ENCODE results near the gene FSTL5.

The FSTL5 gene

DNA sequence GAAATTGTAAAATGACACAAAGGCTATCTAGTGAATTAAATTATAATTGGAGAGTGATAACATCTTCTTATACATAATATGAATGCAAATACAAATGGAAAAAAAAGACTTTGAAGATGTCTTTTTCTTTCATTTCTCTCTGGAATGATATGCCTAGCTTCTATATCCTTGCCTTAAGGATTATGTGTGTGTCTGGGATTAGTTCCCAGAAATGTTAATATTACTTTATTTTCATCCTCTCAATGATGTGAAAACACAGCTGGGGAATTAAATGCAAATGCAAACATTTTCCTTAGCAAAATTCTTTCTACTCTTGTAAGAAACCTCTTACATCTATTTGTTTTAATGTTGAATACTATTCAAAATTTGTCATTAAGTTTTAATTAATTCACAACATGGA, 441.9 kb downstream of the FSTL5 start:
- Histone ChIP-seq H3K27me3 (ENCODE audit: control insufficient read depth, insufficient read depth, low read length) (no peaks in the 10 kb centered on the region), H3K4me1 (ENCODE audit: control insufficient read depth, insufficient read depth, low read length) (no peaks in the 10 kb centered on the region), H3K27ac (ENCODE audit: low read length) (no peak overlapping the region), H3K36me3 (ENCODE audit: control insufficient read depth, insufficient read depth, low read length) (no peaks in the 10 kb centered on the region), H3K9me3 (ENCODE audit: control insufficient read depth, insufficient read depth, low read length) (no peaks in the 10 kb centered on the region), H3K4me3 (ENCODE audit: low read length) (no peak overlapping the region)
- no peak for DNase-seq (ENCODE audit: low read depth, low spot score)

DNA sequence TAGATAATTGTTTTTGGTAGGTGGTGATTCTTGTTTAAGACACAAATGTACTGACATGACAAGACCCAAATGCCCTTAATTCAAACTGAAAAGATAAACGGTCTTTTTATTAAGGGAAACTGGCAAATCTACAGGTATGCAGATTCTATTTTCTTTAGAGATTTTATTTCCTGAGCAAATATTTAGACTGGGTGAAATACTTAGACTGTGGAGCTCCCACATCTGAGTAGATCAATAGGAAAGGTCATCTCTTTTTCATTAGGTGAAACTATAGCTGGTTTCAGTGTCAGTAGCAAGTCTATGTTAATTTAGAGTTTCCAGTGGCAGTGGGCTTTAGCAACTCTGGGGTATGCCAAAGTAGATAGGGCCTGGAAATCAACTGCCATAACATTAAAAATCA, 446.7 kb downstream of the FSTL5 start:
- no CpG with 5 or more reads among the region's 1 CpG for WGBS (ENCODE audit: insufficient coverage, insufficient read length)
- H3K27ac ChIP-seq (ENCODE audit: low read length), result no peak overlapping the region
- no peak for DNase-seq (ENCODE audit: low read depth, low spot score)
- H3K9me3 ChIP-seq (ENCODE audit: control insufficient read depth, insufficient read depth, low read length), result no peaks in the 10 kb centered on the region
- H3K27me3 ChIP-seq (ENCODE audit: control insufficient read depth, insufficient read depth, low read length), result no peaks in the 10 kb centered on the region
- no peaks in the 10 kb centered on the region for H3K4me1 ChIP-seq (ENCODE audit: control insufficient read depth, insufficient read depth, low read length)
- no peak overlapping the region for H3K4me3 ChIP-seq (ENCODE audit: low read length)
- no peaks in the 10 kb centered on the region for H3K36me3 ChIP-seq (ENCODE audit: control insufficient read depth, insufficient read depth, low read length)

DNA sequence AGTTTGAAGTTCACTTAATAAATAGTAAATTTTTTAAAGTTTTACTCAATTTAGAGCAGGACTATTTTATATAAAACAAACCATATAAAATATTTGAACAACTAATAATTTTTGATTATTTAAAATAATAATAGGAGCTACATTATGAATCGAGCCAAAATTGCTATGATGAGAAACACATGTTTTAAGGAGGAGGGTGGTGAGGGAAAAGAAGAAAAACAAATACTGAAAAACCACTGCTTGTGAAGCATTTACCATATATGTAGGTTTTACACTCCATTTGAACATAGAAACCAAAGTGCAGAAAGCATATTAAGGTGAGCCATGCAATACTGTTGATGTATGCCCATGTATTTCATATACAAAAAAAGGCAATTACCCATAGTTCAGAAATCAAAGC, 448.9 kb downstream of the FSTL5 start:
- Histone ChIP-seq H3K36me3 (ENCODE audit: control insufficient read depth, insufficient read depth, low read length) (no peaks in the 10 kb centered on the region), H3K27me3 (ENCODE audit: control insufficient read depth, insufficient read depth, low read length) (no peaks in the 10 kb centered on the region), H3K9me3 (ENCODE audit: control insufficient read depth, insufficient read depth, low read length) (no peaks in the 10 kb centered on the region), H3K4me1 (ENCODE audit: control insufficient read depth, insufficient read depth, low read length) (no peaks in the 10 kb centered on the region), H3K4me3 (ENCODE audit: low read length) (no peak overlapping the region), H3K27ac (ENCODE audit: low read length) (no peak overlapping the region)
- no peak for DNase-seq (ENCODE audit: low read depth, low spot score)
- WGBS (ENCODE audit: insufficient coverage, insufficient read length), result no CpG with 5 or more reads among the region's 1 CpG

DNA sequence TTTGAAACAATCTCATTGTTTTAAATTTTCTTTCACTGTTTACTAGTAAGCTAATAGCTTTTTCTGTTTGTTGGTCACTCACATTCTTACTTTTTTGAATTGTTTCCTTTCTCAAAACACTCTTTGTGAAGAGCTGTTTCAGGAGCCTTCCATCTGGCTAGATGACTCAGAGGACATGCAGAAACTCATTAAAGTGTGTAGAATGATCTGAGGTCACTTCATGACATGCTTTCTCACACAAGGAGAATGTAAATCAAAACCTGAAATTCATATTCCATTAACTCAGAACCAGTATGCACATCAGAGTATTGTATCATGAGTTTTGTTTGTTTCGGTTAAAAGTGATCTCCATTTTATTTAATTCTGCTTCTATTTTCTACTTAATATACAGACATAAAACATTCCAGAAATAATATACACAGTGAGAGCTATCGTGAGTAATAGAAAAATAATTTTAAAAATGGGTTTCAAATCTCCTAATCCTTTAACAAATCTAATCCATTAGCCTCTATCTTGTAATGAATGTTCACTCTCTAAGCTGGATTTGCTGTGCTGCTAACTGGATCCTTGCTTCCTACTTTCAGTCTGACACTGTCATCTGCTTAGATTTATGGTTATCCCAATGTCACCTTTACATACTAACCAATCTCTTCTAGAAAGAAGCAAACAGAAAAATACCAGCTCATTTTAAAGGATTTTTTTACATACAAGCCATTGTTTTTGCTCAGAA, 449.6 kb downstream of the FSTL5 start:
- Histone ChIP-seq H3K27me3 (ENCODE audit: control insufficient read depth, insufficient read depth, low read length) (no peaks in the 10 kb centered on the region), H3K9me3 (ENCODE audit: control insufficient read depth, insufficient read depth, low read length) (no peaks in the 10 kb centered on the region), H3K4me1 (ENCODE audit: control insufficient read depth, insufficient read depth, low read length) (no peaks in the 10 kb centered on the region), H3K4me3 (ENCODE audit: low read length) (no peak overlapping the region), H3K27ac (ENCODE audit: low read length) (no peak overlapping the region), H3K36me3 (ENCODE audit: control insufficient read depth, insufficient read depth, low read length) (no peaks in the 10 kb centered on the region)
- WGBS (ENCODE audit: insufficient coverage, insufficient read length), result no CpG with 5 or more reads among the region's 2 CpGs
- DNase-seq (ENCODE audit: low read depth, low spot score), result no peak

DNA sequence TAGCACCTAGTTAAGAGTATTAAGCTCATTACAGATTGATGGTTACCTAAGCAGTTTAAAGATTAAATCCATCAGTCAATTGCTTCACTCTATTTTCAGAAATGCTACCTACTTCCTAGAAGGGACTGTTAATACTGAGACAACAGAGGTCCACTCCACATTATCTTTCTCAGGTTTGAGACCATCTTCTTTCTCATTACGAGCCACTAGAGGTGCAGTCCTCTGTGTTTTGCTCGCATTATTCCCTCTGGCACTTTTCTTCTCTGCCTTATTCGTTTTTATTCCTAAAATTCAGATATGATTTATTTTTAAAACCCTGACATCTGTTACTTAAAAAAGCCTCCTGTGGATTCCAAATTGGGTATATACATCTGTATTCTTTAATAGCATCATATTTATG, 459.1 kb downstream of the FSTL5 start:
- Histone ChIP-seq H3K36me3 (ENCODE audit: control insufficient read depth, insufficient read depth, low read length) (no peaks in the 10 kb centered on the region), H3K4me3 (ENCODE audit: low read length) (no peak overlapping the region), H3K27ac (ENCODE audit: low read length) (no peak overlapping the region), H3K27me3 (ENCODE audit: control insufficient read depth, insufficient read depth, low read length) (no peaks in the 10 kb centered on the region), H3K4me1 (ENCODE audit: control insufficient read depth, insufficient read depth, low read length) (no peaks in the 10 kb centered on the region), H3K9me3 (ENCODE audit: control insufficient read depth, insufficient read depth, low read length) (no peaks in the 10 kb centered on the region)
- no peak for DNase-seq (ENCODE audit: low read depth, low spot score)
- WGBS (ENCODE audit: insufficient coverage, insufficient read length), result no CpG with 5 or more reads among the region's 3 CpGs

DNA sequence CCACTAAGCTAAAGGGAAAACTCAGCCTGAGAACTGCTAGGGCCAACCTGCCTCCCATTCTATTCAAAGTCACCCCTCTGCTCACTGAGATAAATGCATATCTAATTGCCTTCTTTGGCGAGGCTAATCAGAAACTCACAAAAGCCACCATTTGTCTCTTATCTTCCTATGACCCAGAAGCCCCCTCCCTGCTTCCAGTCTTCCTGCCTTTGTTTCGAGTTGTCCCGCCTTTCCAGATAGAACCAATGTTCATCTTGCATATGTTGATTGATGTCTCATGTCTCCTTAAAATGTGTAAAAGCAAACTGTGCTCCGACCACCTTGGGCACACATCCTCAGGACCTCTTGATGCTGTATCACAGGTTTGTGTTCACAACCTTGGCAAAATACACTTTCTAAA, 459.8 kb downstream of the FSTL5 start:
- H3K9me3 ChIP-seq (ENCODE audit: control insufficient read depth, insufficient read depth, low read length), result no peaks in the 10 kb centered on the region
- no CpG with 5 or more reads among the region's 4 CpGs for WGBS (ENCODE audit: insufficient coverage, insufficient read length)
- no peaks in the 10 kb centered on the region for H3K27me3 ChIP-seq (ENCODE audit: control insufficient read depth, insufficient read depth, low read length)
- no peaks in the 10 kb centered on the region for H3K36me3 ChIP-seq (ENCODE audit: control insufficient read depth, insufficient read depth, low read length)
- no peak overlapping the region for H3K4me3 ChIP-seq (ENCODE audit: low read length)
- no peak for DNase-seq (ENCODE audit: low read depth, low spot score)
- H3K27ac ChIP-seq (ENCODE audit: low read length), result no peak overlapping the region
- H3K4me1 ChIP-seq (ENCODE audit: control insufficient read depth, insufficient read depth, low read length), result no peaks in the 10 kb centered on the region

DNA sequence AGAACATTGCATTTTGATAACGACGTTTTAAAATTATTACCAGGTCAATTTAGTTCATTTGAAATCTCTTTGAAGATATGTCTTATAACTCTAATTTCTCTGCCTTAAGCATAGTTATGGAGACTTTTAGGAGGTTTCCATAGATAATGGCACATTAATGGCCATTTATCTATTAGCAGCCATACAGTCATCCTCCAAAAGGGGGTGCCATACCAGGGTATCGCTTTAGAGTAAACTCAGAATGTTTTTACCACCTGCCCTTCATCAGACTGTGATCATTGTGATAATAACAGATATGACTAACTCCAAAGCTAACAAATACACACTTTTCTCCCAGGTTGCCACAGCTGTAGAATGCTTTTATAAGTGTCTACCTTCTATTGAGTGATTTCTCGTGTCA, 461.5 kb downstream of the FSTL5 start:
- no peaks in the 10 kb centered on the region for H3K36me3 ChIP-seq (ENCODE audit: control insufficient read depth, insufficient read depth, low read length)
- WGBS (ENCODE audit: insufficient coverage, insufficient read length), result no CpG with 5 or more reads among the region's 4 CpGs
- H3K27ac ChIP-seq (ENCODE audit: low read length), result no peak overlapping the region
- DNase-seq (ENCODE audit: low read depth, low spot score), result no peak
- no peaks in the 10 kb centered on the region for H3K9me3 ChIP-seq (ENCODE audit: control insufficient read depth, insufficient read depth, low read length)
- no peaks in the 10 kb centered on the region for H3K4me1 ChIP-seq (ENCODE audit: control insufficient read depth, insufficient read depth, low read length)
- no peaks in the 10 kb centered on the region for H3K27me3 ChIP-seq (ENCODE audit: control insufficient read depth, insufficient read depth, low read length)
- H3K4me3 ChIP-seq (ENCODE audit: low read length), result no peak overlapping the region

DNA sequence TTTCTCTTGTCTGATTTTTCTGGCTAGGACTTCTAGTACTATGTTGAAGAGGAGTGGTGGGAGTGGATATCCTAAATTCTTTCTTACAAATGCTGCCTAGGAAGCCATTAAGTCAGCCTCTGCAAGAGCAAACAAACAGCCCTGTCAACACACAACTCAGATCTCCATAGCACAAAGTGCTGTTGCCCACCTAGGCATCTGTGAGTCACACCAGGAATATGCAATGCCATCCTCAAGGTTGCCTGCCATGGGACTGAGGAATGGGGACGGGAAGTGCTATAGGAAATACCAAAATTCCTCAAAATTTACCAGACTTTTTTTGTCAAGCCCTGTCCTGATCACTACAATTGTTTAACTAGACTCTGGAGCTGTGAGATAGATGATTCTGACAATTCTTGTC, 466.9 kb downstream of the FSTL5 start:
- no peaks in the 10 kb centered on the region for H3K4me1 ChIP-seq (ENCODE audit: control insufficient read depth, insufficient read depth, low read length)
- no CpG with 5 or more reads among the region's 1 CpG for WGBS (ENCODE audit: insufficient coverage, insufficient read length)
- H3K36me3 ChIP-seq (ENCODE audit: control insufficient read depth, insufficient read depth, low read length), result no peaks in the 10 kb centered on the region
- no peaks in the 10 kb centered on the region for H3K9me3 ChIP-seq (ENCODE audit: control insufficient read depth, insufficient read depth, low read length)
- no peak for DNase-seq (ENCODE audit: low read depth, low spot score)
- H3K4me3 ChIP-seq (ENCODE audit: low read length), result no peak overlapping the region
- H3K27me3 ChIP-seq (ENCODE audit: control insufficient read depth, insufficient read depth, low read length), result no peaks in the 10 kb centered on the region
- H3K27ac ChIP-seq (ENCODE audit: low read length), result no peak overlapping the region

DNA sequence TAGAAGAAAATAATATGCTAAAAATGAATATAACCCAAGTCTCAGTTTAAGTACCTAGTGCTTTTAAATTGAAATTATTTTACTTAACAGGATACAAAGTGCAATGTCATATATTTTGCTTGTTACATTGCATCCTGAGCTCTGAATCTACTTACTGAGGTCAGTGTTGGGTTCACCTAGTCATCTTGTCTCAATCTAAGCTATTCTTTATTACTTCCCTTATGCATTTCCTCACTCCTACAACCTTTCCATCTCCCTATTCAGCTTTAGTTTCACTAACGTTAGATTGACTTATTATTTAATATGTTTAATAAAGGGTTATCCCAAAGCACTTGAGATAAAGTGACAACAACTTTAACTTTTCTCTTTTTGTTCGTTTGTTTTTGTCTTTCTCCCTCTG, 483.7 kb downstream of the FSTL5 start:
- WGBS (ENCODE audit: insufficient coverage, insufficient read length), result no CpG with 5 or more reads among the region's 2 CpGs
- H3K4me1 ChIP-seq (ENCODE audit: control insufficient read depth, insufficient read depth, low read length), result no peaks in the 10 kb centered on the region
- H3K9me3 ChIP-seq (ENCODE audit: control insufficient read depth, insufficient read depth, low read length), result no peaks in the 10 kb centered on the region
- no peaks in the 10 kb centered on the region for H3K36me3 ChIP-seq (ENCODE audit: control insufficient read depth, insufficient read depth, low read length)
- no peak overlapping the region for H3K27ac ChIP-seq (ENCODE audit: low read length)
- no peaks in the 10 kb centered on the region for H3K27me3 ChIP-seq (ENCODE audit: control insufficient read depth, insufficient read depth, low read length)
- H3K4me3 ChIP-seq (ENCODE audit: low read length), result no peak overlapping the region
- DNase-seq (ENCODE audit: low read depth, low spot score), result no peak

DNA sequence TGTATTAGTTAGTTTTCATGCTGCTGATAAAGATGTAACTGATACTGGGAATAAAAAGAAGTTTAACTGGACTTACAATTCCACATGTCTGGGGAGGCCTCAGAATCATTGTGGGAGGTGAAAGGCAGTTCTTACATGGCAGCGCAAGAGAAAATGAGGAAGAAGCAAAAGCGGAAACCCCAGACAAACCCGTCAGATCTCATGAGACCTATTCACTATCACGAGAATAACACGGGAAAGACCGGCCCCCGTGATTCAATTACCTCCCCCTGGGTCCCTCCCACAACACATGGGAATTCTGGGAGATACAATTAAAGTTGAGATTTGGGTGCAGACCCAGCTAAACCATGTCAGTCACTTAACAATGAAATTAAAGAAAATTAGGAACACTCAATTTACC, 499.1 kb downstream of the FSTL5 start:
- no CpG with 5 or more reads among the region's 7 CpGs for WGBS (ENCODE audit: insufficient coverage, insufficient read length)
- no peak overlapping the region for H3K27ac ChIP-seq (ENCODE audit: low read length)
- no peak for DNase-seq (ENCODE audit: low read depth, low spot score)
- H3K4me3 ChIP-seq (ENCODE audit: low read length), result no peak overlapping the region
- H3K4me1 ChIP-seq (ENCODE audit: control insufficient read depth, insufficient read depth, low read length), result no peaks in the 10 kb centered on the region
- H3K27me3 ChIP-seq (ENCODE audit: control insufficient read depth, insufficient read depth, low read length), result no peaks in the 10 kb centered on the region
- no peaks in the 10 kb centered on the region for H3K9me3 ChIP-seq (ENCODE audit: control insufficient read depth, insufficient read depth, low read length)
- H3K36me3 ChIP-seq (ENCODE audit: control insufficient read depth, insufficient read depth, low read length), result no peaks in the 10 kb centered on the region

DNA sequence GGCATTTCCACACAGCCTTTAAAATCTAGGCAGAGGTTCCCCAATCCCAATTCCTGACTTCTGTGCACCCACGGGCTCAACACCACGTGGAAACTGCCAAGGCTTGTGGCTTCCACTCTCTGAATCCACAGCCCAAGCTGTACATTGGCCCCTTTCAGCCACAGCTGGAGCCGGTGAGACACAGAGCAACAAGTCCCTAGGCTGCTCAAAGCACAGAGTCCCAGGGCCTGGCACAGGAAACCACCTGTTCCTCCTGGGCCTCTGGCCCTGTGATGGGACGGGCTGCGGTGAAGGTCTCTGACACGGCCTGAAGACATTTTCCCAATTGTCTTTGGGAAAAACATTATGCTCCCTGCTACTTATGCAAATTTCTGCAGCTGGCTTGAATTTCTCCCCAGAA, 500.0 kb downstream of the FSTL5 start:
- H3K9me3 ChIP-seq (ENCODE audit: control insufficient read depth, insufficient read depth, low read length), result no peaks in the 10 kb centered on the region
- no peak for DNase-seq (ENCODE audit: low read depth, low spot score)
- no peaks in the 10 kb centered on the region for H3K36me3 ChIP-seq (ENCODE audit: control insufficient read depth, insufficient read depth, low read length)
- no CpG with 5 or more reads among the region's 6 CpGs for WGBS (ENCODE audit: insufficient coverage, insufficient read length)
- H3K27ac ChIP-seq (ENCODE audit: low read length), result no peak overlapping the region
- no peaks in the 10 kb centered on the region for H3K4me1 ChIP-seq (ENCODE audit: control insufficient read depth, insufficient read depth, low read length)
- H3K4me3 ChIP-seq (ENCODE audit: low read length), result no peak overlapping the region
- no peaks in the 10 kb centered on the region for H3K27me3 ChIP-seq (ENCODE audit: control insufficient read depth, insufficient read depth, low read length)
